Brain microvascular endothelial cell (primary cell): ENCODE data around the gene EIF4ENIF1.
A peak's percentile ranks its signal among the peaks of the same experiment; 100 is the strongest.
"Not testable (repeated sequence)": the region's sequence is repeated elsewhere in the genome, so short reads cannot be mapped to it uniquely, and the experiment has no call there.

Source experiments
- DNase-seq: peaks from one replicate; pipeline ENCODE4 v3.0.0-alpha.2; 2020
- H3K27ac ChIP-seq: fragments of 250-450 bp; sonication (Bioruptor Pico); 2 replicates; pipeline ENCODE4 v1.5.1; 2020; ENCODE audit warnings: mild to moderate bottlenecking, moderate library complexity
- H3K27me3 ChIP-seq: fragments of 250-450 bp; sonication (Bioruptor Pico); replicated peaks from 2 replicates; pipeline ENCODE4 v1.5.1; 2020; ENCODE audit warnings: mild to moderate bottlenecking
- H3K36me3 ChIP-seq: fragments of 250-450 bp; sonication (Bioruptor Pico); replicated peaks from 2 replicates; pipeline ENCODE4 v1.5.1; 2020; ENCODE audit warnings: mild to moderate bottlenecking
- H3K4me3 ChIP-seq: 2 replicates; pipeline ENCODE4 v1.5.1; 2011; ENCODE audit warnings: low read depth, mild to moderate bottlenecking, control low read depth, low read length, moderate library complexity
- in situ Hi-C: cut with HindIII; loops from 2 replicates; pipeline ENCODE4 v1.10.0; 2017; ENCODE audit warnings: low sequenced_read_pairs, low pct_ligation_motif_present
- TF ChIP-seq, protein P1 (sequence below): IDR thresholded peaks from 2 replicates; pipeline ENCODE4 v1.5.1; 2011; ENCODE audit warnings: low read depth, mild to moderate bottlenecking, moderate library complexity, low read length, control low read depth, inconsistent platforms; ENCODE audit errors: missing control alignments

The EIF4ENIF1 gene

DNA sequence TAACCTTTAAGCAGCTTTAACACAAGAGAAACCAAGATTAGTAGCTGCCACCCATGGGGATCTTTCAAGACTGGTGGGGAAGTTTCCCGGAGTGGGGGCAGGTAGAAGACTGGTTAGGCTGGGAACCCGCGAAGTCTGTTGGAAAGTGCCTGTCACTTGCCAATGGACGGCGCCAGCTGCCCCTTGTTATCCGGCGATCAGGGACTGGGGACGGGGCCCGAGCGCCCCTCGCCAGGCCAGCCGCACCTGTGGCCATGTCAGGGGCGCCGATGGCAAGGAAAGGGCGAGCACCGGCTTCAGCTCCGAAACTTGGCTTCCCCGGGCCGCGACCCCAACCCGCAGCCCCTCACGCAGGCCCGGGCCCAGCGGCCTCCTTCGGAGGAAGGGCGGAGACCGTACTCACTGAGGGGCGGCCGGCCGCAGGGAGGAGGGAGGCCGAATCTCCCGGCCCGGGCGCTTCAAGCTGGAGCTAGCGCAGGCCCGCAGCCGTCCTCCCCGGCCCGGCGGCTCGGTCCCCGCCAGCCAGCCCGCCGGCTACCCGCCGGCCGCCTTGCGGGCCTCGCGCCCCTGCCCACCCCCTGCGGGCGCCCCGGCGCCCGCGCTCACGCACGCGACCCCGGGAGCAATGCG, 539 bp downstream of the EIF4ENIF1 start:
- H3K4me3 ChIP-seq = peak overlapping the region; percentile 85
- H3K27me3 ChIP-seq = no peaks in the 10 kb centered on the region
- TF ChIP-seq, protein P1, sequence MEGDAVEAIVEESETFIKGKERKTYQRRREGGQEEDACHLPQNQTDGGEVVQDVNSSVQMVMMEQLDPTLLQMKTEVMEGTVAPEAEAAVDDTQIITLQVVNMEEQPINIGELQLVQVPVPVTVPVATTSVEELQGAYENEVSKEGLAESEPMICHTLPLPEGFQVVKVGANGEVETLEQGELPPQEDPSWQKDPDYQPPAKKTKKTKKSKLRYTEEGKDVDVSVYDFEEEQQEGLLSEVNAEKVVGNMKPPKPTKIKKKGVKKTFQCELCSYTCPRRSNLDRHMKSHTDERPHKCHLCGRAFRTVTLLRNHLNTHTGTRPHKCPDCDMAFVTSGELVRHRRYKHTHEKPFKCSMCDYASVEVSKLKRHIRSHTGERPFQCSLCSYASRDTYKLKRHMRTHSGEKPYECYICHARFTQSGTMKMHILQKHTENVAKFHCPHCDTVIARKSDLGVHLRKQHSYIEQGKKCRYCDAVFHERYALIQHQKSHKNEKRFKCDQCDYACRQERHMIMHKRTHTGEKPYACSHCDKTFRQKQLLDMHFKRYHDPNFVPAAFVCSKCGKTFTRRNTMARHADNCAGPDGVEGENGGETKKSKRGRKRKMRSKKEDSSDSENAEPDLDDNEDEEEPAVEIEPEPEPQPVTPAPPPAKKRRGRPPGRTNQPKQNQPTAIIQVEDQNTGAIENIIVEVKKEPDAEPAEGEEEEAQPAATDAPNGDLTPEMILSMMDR = no peak
- H3K27ac ChIP-seq = peak overlapping the region; percentile 100
- peaks cover 30% of the 10 kb centered on the region for H3K36me3 ChIP-seq
- peak; percentile 9 for DNase-seq
- in situ Hi-C loops = no loop called here

DNA sequence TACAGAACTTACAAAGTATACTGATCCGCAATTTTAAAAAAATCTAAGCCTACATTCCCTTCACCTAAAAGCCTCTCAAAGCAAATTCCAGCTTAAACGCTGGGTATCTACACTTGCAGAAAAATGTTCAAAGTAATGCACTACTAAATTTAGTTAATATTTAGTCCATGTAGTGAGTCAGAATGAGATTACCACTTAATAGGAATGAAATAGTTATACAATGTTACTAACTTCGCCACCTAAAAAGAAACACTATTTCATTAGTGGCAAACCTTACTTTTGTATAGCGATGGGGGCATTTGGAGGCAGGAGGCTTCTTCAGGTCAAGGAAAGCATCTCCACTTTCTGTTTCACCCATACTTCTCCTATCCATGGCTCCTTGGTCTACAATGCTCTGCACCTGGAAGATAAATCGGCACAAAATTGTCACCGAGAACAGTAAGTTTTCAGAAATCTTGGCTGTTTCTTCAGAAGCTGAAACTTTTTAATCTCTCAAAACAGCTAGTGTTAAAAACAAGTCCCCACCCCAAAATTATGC, 1.2 kb downstream of the EIF4ENIF1 start:
- in situ Hi-C loops = no loop called here

DNA sequence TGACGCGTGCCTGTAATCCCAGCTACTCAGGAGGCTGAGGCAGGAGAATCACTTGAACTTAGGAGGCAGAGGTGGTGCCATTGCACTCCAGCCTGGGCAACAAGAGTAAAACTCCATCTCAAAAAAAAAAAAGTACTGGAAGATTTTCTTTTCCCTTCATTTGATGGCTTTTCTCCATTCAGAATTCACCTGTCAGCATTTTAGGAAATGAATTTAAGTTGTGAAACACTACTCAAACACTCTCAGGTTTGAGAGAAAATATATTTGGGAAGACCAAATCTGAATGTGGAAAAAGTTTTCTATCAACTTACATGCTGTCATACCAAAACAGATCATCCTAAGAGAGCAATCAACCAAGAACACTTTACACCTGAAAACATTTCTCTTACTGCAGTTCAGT, 2.7 kb downstream of the EIF4ENIF1 start:
- in situ Hi-C loops = no loop called here
- DNase-seq = no peak
- Histone ChIP-seq H3K36me3 (peaks cover 37% of the 10 kb centered on the region), H3K27me3 (no peaks in the 10 kb centered on the region), H3K27ac (no peak overlapping the region), H3K4me3 (no peak overlapping the region)
- TF ChIP-seq, protein P1 = no peak

More for the DNA sequence above, 1.2 kb downstream of the EIF4ENIF1 start:
- Histone ChIP-seq H3K27ac (no peak overlapping the region), H3K36me3 (peaks cover 37% of the 10 kb centered on the region), H3K4me3 (peak overlapping the region; percentile 85), H3K27me3 (no peaks in the 10 kb centered on the region)
- TF ChIP-seq, protein P1 = no peak
- no peak for DNase-seq

DNA sequence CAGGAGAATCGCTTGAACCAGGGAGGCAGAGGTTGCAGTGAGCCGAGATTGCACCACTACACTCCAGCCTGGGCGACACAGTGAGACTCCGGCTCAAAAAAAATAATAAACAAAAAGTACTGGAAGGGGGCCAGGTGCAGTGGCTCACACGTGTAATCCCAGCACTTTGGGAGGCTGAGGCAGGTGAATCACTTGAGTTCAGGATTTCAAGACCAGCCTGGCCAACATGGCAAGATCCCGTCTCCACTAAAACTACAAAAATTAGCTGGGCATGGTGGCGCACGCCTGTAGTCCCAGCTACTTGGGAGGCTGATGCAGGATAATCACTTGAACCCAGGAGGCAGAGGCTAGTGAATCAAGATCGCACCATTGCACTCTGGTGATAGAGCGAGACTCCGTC, 3.3 kb downstream of the EIF4ENIF1 start:
- H3K27me3 ChIP-seq, in situ Hi-C loops, DNase-seq, H3K27ac ChIP-seq, H3K4me3 ChIP-seq: not testable (repeated sequence)
- peaks cover 43% of the 10 kb centered on the region for H3K36me3 ChIP-seq

DNA sequence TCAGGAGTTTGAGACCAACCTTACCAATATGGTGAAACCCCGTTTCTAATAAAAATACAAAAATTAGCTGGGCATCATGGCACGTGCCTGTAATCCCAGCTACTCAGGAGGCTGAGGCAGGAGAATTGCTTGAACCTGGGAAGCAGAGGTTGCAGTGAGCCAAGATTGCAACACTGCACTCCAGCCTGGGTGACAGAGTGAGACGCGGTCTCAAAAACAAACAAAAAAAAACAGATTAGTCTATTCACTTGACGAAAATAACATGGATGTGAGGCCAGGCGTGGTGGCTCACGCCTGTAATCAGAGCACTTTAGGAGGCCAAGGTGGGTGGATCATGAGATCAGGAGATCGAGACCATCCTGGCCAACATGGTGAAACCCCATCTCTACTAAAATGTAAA, 7.2 kb downstream of the EIF4ENIF1 start:
- H3K27ac ChIP-seq, H3K4me3 ChIP-seq, H3K27me3 ChIP-seq, in situ Hi-C loops, DNase-seq: not testable (repeated sequence)
- H3K36me3 ChIP-seq = peaks cover 57% of the 10 kb centered on the region

DNA sequence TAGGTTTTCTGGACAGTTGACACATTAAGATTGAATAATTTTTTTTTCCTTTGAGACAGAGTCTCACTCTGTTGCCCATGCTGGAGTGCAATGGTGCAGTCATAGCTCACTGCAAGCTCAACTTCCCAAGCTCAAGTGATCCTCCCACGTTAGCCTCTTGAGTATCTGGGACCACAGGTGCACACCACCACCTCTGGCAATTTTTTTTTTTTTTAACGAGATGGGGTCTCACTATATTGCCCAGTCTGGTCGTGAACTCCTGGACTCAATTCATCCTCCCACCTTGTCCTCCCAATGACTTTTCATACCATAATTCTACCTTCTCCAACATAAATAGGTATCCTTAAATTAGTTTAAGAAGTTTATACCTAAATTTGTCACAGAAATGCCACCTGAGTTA, 8.5 kb downstream of the EIF4ENIF1 start:
- Histone ChIP-seq H3K36me3 (peaks cover 49% of the 10 kb centered on the region), H3K4me3 (no peak overlapping the region), H3K27me3 (no peaks in the 10 kb centered on the region), H3K27ac (no peak overlapping the region)
- TF ChIP-seq, protein P1 = no peak
- no peak for DNase-seq
- in situ Hi-C loops = no loop called here

DNA sequence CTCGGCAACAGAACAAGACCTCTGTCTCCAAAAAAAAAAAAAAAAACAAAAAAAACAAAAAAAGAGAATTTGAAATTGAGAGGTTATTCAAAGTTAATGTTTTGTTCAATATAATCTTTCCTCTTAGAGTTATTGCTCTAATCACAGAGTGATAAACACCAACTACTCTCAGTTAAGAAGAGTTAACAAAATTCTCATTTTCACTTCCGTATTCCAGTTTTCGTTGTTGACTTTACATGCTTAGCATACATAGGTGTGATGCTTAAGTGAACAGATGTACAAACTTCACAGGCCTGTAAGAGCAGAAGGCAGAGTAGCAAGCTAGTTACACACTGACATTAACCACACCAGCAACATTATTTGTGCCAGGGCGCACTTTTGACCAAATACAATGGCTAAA, 12.3 kb downstream of the EIF4ENIF1 start:
- no peak for DNase-seq
- H3K36me3 ChIP-seq = peaks cover 24% of the 10 kb centered on the region
- in situ Hi-C loops = no loop called here
- H3K27me3 ChIP-seq = no peaks in the 10 kb centered on the region
- TF ChIP-seq, protein P1 = no peak
- no peak overlapping the region for H3K27ac ChIP-seq
- H3K4me3 ChIP-seq = no peak overlapping the region
